Measurements from ENCODE around the gene ATP10B.

The ATP10B gene

GRCh38 chr5:160657068-160657507, 194.9 kb downstream of the ATP10B start:
- H3K4me3 ChIP-seq (ENCODE audit: low read length): no peak overlapping the region
- no peak for DNase-seq (ENCODE audit: low read depth)
- no peak for TF ChIP-seq CTCF (IDR thresholded peaks at IDR 0.05; ENCODE audit: insufficient read depth, low read depth, low read length, missing control alignments)

- no peak for DNase-seq (ENCODE audit: low read depth)
- TF ChIP-seq CTCF (IDR thresholded peaks at IDR 0.05; ENCODE audit: insufficient read depth, low read depth, low read length, missing control alignments): no peak
- H3K4me3 ChIP-seq (ENCODE audit: low read length): no peak overlapping the region
These were observed 196.3 kb downstream of the ATP10B start for GRCh38 chr5:160655717-160656116.

GRCh38 chr5:160651692-160652645, 200.0 kb downstream of the ATP10B start:
- DNase-seq (ENCODE audit: low read depth): no peak
- TF ChIP-seq CTCF (IDR thresholded peaks at IDR 0.05; ENCODE audit: insufficient read depth, low read depth, low read length, missing control alignments): no peak
- H3K4me3 ChIP-seq (ENCODE audit: low read length): no peak overlapping the region

GRCh38 chr5:160649304-160649703, 202.7 kb downstream of the ATP10B start:
- TF ChIP-seq CTCF (IDR thresholded peaks at IDR 0.05; ENCODE audit: insufficient read depth, low read depth, low read length, missing control alignments): peak; percentile 64
- no peak overlapping the region for H3K4me3 ChIP-seq (ENCODE audit: low read length)
- DNase-seq (ENCODE audit: low read depth): peak; percentile 32

GRCh38 chr5:160646033-160646432, 206.0 kb downstream of the ATP10B start:
- no peak for TF ChIP-seq CTCF (IDR thresholded peaks at IDR 0.05; ENCODE audit: insufficient read depth, low read depth, low read length, missing control alignments)
- no peak for DNase-seq (ENCODE audit: low read depth)
- H3K4me3 ChIP-seq (ENCODE audit: low read length): no peak overlapping the region

- TF ChIP-seq CTCF (IDR thresholded peaks at IDR 0.05; ENCODE audit: insufficient read depth, low read depth, low read length, missing control alignments): no peak
- no peak overlapping the region for H3K4me3 ChIP-seq (ENCODE audit: low read length)
- no peak for DNase-seq (ENCODE audit: low read depth)
These were observed 208.3 kb downstream of the ATP10B start for GRCh38 chr5:160643616-160644240.

All from epithelial cell of esophagus (primary cell).